ENCODE results near the gene TIMP2.

DNA sequence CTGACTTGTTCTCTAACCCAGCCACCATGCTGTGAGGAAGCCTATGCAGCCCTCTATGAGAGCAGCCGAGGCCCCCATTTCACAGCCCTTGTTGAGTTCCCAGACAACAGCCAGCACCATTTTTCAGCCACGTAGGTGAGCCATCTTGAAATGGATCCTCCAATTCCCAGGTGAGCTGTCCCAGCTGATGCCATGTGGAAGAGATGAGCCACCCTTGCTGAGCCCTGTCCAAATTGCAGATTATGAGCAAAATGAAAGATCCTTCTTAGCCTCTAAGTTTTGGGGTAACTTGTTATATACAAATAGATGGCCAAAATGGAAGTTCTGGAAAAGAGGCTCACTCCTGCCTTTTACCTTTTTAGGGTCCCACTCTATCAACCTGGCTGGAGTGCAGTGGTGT is 25.7 kb upstream of the TIMP2 start:
- TF ChIP-seq EZH2 (IDR thresholded peaks at IDR 0.05; ENCODE audit: low read depth): no peak
- TF ChIP-seq, protein P1, sequence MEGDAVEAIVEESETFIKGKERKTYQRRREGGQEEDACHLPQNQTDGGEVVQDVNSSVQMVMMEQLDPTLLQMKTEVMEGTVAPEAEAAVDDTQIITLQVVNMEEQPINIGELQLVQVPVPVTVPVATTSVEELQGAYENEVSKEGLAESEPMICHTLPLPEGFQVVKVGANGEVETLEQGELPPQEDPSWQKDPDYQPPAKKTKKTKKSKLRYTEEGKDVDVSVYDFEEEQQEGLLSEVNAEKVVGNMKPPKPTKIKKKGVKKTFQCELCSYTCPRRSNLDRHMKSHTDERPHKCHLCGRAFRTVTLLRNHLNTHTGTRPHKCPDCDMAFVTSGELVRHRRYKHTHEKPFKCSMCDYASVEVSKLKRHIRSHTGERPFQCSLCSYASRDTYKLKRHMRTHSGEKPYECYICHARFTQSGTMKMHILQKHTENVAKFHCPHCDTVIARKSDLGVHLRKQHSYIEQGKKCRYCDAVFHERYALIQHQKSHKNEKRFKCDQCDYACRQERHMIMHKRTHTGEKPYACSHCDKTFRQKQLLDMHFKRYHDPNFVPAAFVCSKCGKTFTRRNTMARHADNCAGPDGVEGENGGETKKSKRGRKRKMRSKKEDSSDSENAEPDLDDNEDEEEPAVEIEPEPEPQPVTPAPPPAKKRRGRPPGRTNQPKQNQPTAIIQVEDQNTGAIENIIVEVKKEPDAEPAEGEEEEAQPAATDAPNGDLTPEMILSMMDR (conservative IDR thresholded peaks at IDR 0.05): no peak
